ENCODE data around the gene GNAT1. TPM values are rescaled to one million over a fixed set of nuclear protein-coding genes. Genes with fewer than 3 reads are reported as not detected.

GNAT1 gene
- total and polyA plus RNA-seq, 2 of the 13 experiments (the other 11 are each of a cell fraction or from before 2014, with no cell fraction given): 0.15 TPM; not detected in 1

DNA sequence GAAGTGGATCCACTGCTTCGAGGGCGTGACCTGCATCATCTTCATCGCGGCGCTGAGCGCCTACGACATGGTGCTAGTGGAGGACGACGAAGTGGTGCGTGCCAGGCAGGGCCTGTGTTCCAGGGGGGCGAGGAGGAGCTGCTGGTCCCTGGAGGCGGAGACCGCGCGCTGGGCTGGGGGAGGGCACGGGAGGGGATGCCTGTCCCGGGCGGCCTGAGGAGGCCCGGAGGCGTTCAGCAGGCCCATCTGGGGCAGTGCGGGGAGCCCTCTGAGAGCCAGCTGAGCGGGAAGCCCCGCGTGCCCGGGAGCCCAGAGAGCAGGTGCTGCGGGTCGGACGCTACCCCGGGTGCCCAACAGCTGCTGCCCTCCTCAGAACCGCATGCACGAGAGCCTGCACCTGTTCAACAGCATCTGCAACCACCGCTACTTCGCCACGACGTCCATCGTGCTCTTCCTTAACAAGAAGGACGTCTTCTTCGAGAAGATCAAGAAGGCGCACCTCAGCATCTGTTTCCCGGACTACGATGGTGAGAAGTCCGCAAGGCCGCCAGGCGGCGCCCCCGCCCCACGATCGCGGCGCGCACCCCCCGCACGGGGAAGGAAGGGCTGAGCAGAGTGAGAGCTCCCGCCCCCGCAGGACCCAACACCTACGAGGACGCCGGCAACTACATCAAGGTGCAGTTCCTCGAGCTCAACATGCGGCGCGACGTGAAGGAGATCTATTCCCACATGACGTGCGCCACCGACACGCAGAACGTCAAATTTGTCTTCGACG is 2.9 kb downstream of the GNAT1 start (continued):
- TF ChIP-seq ZFP36L1 (CRISPR knock-in tag; IDR thresholded peaks at IDR 0.05) (no peak), GABPA (IDR thresholded peaks at IDR 0.05; ENCODE audit: low read depth, low read length) (no peak), GABPA (CRISPR knock-in tag; IDR thresholded peaks at IDR 0.05; ENCODE audit: low read depth) (no peak), FOXJ3 (CRISPR knock-in tag; IDR thresholded peaks at IDR 0.05; ENCODE audit: borderline replicate concordance) (no peak), TSC22D2 (CRISPR knock-in tag; IDR thresholded peaks at IDR 0.05; ENCODE audit: borderline replicate concordance) (peak; percentile 76; the same call in 1 of the 2 replicates), ZNF331 (CRISPR knock-in tag; IDR thresholded peaks at IDR 0.05) (peak; percentile 26; the same call in 1 of the 2 replicates), TARDBP (CRISPR knock-in tag; IDR thresholded peaks at IDR 0.05) (0 out of 2 replicates have a peak, but pooled peaks have one; percentile 33), ETV5 (CRISPR knock-in tag; IDR thresholded peaks at IDR 0.05; ENCODE audit: borderline replicate concordance) (peak; percentile 22; the same call in 1 of the 2 replicates), YEATS4 (CRISPR knock-in tag; IDR thresholded peaks at IDR 0.05; ENCODE audit: borderline replicate concordance) (peak; percentile 39; the same call in 1 of the 2 replicates), POLR2A (IDR thresholded peaks at IDR 0.05; ENCODE audit: insufficient read depth in 1 of 2, low read depth in 2 of 2, low read length in 2 of 2) (no peak), SMAD1 (CRISPR knock-in tag; IDR thresholded peaks at IDR 0.05; ENCODE audit: borderline replicate concordance, low read depth) (peak; percentile 72; the same call in 1 of the 2 replicates), ZNF343 (CRISPR knock-in tag; IDR thresholded peaks at IDR 0.05) (peak; percentile 62; the same call in 1 of the 2 replicates), ZNF33B (CRISPR knock-in tag; IDR thresholded peaks at IDR 0.05) (no peak), PAX8 (CRISPR knock-in tag; IDR thresholded peaks at IDR 0.05; ENCODE audit: borderline replicate concordance) (0 out of 2 replicates have a peak, but pooled peaks have one; percentile 34), ZNF501 (CRISPR knock-in tag; IDR thresholded peaks at IDR 0.05) (peak; percentile 5; the same call in 1 of the 2 replicates), GATAD2A (CRISPR knock-in tag; IDR thresholded peaks at IDR 0.05) (peak; percentile 44; the same call in 1 of the 2 replicates), ZBTB38 (CRISPR knock-in tag; IDR thresholded peaks at IDR 0.05) (peak; percentile 82)
- TF ChIP-seq, protein P1, sequence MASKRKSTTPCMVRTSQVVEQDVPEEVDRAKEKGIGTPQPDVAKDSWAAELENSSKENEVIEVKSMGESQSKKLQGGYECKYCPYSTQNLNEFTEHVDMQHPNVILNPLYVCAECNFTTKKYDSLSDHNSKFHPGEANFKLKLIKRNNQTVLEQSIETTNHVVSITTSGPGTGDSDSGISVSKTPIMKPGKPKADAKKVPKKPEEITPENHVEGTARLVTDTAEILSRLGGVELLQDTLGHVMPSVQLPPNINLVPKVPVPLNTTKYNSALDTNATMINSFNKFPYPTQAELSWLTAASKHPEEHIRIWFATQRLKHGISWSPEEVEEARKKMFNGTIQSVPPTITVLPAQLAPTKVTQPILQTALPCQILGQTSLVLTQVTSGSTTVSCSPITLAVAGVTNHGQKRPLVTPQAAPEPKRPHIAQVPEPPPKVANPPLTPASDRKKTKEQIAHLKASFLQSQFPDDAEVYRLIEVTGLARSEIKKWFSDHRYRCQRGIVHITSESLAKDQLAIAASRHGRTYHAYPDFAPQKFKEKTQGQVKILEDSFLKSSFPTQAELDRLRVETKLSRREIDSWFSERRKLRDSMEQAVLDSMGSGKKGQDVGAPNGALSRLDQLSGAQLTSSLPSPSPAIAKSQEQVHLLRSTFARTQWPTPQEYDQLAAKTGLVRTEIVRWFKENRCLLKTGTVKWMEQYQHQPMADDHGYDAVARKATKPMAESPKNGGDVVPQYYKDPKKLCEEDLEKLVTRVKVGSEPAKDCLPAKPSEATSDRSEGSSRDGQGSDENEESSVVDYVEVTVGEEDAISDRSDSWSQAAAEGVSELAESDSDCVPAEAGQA (IDR thresholded peaks at IDR 0.05; ENCODE audit: low read depth): 0 out of 2 replicates have a peak, but pooled peaks have one; percentile 38
- TF ChIP-seq, protein P1 (CRISPR knock-in tag; IDR thresholded peaks at IDR 0.05; ENCODE audit: borderline replicate concordance): no peak
- TF ChIP-seq, protein P2, sequence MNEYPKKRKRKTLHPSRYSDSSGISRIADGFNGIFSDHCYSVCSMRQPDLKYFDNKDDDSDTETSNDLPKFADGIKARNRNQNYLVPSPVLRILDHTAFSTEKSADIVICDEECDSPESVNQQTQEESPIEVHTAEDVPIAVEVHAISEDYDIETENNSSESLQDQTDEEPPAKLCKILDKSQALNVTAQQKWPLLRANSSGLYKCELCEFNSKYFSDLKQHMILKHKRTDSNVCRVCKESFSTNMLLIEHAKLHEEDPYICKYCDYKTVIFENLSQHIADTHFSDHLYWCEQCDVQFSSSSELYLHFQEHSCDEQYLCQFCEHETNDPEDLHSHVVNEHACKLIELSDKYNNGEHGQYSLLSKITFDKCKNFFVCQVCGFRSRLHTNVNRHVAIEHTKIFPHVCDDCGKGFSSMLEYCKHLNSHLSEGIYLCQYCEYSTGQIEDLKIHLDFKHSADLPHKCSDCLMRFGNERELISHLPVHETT (CRISPR knock-in tag; conservative IDR thresholded peaks at IDR 0.05): no peak
- TF ChIP-seq, protein P3, sequence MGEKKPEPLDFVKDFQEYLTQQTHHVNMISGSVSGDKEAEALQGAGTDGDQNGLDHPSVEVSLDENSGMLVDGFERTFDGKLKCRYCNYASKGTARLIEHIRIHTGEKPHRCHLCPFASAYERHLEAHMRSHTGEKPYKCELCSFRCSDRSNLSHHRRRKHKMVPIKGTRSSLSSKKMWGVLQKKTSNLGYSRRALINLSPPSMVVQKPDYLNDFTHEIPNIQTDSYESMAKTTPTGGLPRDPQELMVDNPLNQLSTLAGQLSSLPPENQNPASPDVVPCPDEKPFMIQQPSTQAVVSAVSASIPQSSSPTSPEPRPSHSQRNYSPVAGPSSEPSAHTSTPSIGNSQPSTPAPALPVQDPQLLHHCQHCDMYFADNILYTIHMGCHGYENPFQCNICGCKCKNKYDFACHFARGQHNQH (CRISPR knock-in tag; IDR thresholded peaks at IDR 0.05): peak; percentile 20; the same call in 1 of the 2 replicates

Data from HepG2 (cell line).